Activated T-helper 1 cell treated with anti-CD3 and anti-CD28 coated beads, Interleukin-12 subunit alpha, Interleukin-12 subunit beta, Interleukin-2, Interleukin-4 antibody, amounts not matched to agents 30 ng/mL and 10 ng/mL and 1 ng/mL, durations not matched to agents 14 hours and 24 hours and 36 hours (primary cell): ENCODE results near the gene CD59. TPM values are rescaled to one million over a fixed set of nuclear protein-coding genes. Genes with fewer than 3 reads are reported as not detected.
"Not testable (repeated sequence)": the region's sequence is repeated elsewhere in the genome, so short reads cannot be mapped to it uniquely, and the experiment has no call there.

Experiments used
- DNase-seq: peaks from one replicate; pipeline ENCODE4 v3.0.0; 2021; ENCODE audit warnings: low spot score
- H3K27ac Mint-ChIP-seq: one replicate; pipeline ENCODE4 v1.8.0; 2021; ENCODE audit warnings: mild to moderate bottlenecking, mixed read lengths
- H3K27me3 Mint-ChIP-seq: one replicate; pipeline ENCODE4 v1.8.0; 2022; ENCODE audit warnings: mild to moderate bottlenecking, moderate library complexity, mixed read lengths; ENCODE audit not compliant: insufficient read depth
- H3K36me3 Mint-ChIP-seq: one replicate; pipeline ENCODE4 v1.8.0; 2021; ENCODE audit warnings: low read depth, mixed read lengths
- H3K4me1 Mint-ChIP-seq: one replicate; pipeline ENCODE4 v1.8.0; 2021; ENCODE audit warnings: low read depth, mixed read lengths
- H3K4me3 Mint-ChIP-seq: one replicate; pipeline ENCODE4 v1.8.0; 2021; ENCODE audit warnings: mild to moderate bottlenecking, moderate library complexity, mixed read lengths
- H3K9me3 Mint-ChIP-seq: one replicate; pipeline ENCODE4 v1.8.0; 2021; ENCODE audit warnings: mixed read lengths
- intact Hi-C: fragments of 100-400 bp; cut with micrococcal nuclease; formaldehyde crosslinking; loops from one replicate; pipeline ENCODE4 v1.15.1; 2024
- total RNA-seq: library from RNA; stranded (reverse); gene quantifications from 2 replicates; pipeline ENCODE4 v1.2.3, GENCODE V29; 2022

CD59 gene
- total RNA-seq, 1 donor from 2014 or later, result 143 TPM

DNA sequence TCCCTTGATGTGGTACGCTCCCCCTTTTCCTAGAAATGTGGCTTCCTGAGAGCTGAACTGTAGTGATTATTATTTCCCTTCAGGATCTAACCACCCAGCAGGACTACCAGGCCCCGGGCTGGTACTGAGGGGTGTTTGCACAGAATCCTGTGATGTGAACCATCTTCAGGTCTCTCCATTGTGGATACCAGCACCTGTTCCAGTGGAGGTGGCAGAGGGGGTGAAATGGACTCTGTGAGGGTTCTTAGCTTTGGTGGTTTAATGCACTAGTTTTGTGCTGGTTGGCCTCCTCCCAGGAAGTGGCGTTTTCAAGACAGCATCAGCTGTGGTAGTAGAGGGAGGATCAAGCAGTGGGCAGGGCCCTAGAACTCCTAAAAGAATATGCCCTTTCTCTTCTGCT is 54.2 kb downstream of the CD59 start:
- H3K36me3 Mint-ChIP-seq, result no peaks in the 10 kb centered on the region
- peaks cover 4% of the 10 kb centered on the region for H3K9me3 Mint-ChIP-seq
- H3K27me3 Mint-ChIP-seq, result peaks cover 33% of the 10 kb centered on the region
- H3K4me3 Mint-ChIP-seq, result no peak overlapping the region
- intact Hi-C loops, result no loop called here
- no peaks in the 10 kb centered on the region for H3K4me1 Mint-ChIP-seq
- H3K27ac Mint-ChIP-seq, result no peak overlapping the region
- DNase-seq, result no peak

DNA sequence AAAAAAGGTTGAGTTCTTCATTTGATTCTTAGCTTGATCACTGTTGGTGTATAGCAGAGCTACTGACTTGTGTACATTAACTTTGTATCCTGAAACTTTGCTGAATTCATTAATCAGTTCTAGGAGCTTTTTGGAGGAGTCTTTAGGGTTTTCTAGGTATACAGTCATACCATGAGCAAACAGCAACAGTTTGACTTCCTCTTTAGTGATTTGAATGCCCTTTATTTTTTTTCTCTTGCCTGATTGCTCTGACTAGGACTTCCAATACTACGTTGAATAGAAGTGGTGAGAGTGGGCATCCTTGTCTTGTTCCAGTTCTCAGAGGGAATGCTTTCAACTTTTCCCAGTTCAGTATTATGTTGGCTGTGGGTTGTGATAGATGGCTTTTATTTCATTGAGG is 57.6 kb downstream of the CD59 start:
- H3K27ac Mint-ChIP-seq, H3K4me3 Mint-ChIP-seq, H3K9me3 Mint-ChIP-seq, intact Hi-C loops, H3K4me1 Mint-ChIP-seq, DNase-seq, H3K36me3 Mint-ChIP-seq: not testable (repeated sequence)
- H3K27me3 Mint-ChIP-seq, result peaks cover 25% of the 10 kb centered on the region

DNA sequence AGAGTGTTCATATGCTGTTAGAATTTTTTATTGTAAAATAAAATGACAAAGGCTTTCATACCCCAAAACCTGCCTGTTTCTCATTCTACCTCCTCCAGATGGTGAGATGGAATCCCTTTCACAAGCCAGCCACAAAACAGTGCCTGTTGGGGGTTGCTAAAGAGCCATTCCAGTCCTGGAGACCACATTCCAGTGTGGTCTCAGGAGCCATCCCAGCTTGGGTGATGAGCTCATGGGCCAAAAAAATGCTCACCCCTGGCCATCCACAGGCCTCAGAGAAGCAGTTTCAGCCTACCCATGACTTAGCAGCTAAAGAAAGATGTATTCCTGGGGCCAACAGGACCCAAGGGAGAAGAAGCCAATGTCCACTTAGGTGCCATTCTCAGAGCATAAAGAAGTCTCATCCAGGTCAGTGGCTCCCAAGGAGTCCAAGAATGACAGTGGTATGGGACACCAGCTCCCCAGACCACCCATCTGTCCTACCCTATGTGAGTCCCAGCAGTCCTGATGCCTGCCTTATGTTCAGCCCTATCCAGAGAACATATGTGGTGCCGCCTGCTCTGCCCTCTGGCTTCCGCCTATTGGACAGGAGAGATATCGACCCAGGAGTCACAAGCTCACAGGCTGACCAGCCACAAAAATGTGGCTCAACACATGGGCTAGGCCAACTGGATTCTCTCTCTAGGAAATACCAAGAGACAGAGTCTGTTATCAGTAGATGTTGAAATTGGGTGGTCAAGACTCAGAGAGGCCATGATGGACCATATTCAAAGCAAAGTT is 62.0 kb downstream of the CD59 start:
- Mint-ChIP-seq H3K36me3 (no peaks in the 10 kb centered on the region), H3K4me1 (peaks cover 8% of the 10 kb centered on the region), H3K27me3 (peaks cover 28% of the 10 kb centered on the region), H3K4me3 (no peak overlapping the region), H3K27ac (no peak overlapping the region), H3K9me3 (peaks cover 4% of the 10 kb centered on the region)
- intact Hi-C loops, result no loop called here
- no peak for DNase-seq

DNA sequence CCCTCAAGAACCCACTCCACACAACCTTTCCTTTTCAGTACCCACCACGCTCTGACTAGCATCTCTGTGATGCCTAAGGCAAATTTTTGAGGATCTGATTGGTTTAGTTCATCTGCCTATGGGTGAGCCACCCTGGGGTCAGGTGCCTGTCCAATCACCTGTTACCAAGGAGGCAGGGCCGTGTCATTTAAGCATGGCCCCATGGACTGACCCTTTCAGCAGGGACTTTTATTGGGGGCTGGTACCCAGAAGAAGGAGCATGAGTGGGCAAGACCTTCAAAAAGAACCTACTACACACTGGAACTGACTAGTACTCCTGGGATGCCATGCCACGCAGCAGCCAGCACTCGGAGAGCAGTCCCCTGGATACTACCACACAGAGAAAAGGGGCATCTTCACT is 64.0 kb downstream of the CD59 start:
- Mint-ChIP-seq H3K27ac (peak overlapping the region; percentile 6), H3K9me3 (peaks cover 2% of the 10 kb centered on the region), H3K4me3 (no peak overlapping the region), H3K4me1 (peaks cover 8% of the 10 kb centered on the region), H3K27me3 (peaks cover 19% of the 10 kb centered on the region), H3K36me3 (no peaks in the 10 kb centered on the region)
- DNase-seq, result no peak
- intact Hi-C loops, result no loop called here

DNA sequence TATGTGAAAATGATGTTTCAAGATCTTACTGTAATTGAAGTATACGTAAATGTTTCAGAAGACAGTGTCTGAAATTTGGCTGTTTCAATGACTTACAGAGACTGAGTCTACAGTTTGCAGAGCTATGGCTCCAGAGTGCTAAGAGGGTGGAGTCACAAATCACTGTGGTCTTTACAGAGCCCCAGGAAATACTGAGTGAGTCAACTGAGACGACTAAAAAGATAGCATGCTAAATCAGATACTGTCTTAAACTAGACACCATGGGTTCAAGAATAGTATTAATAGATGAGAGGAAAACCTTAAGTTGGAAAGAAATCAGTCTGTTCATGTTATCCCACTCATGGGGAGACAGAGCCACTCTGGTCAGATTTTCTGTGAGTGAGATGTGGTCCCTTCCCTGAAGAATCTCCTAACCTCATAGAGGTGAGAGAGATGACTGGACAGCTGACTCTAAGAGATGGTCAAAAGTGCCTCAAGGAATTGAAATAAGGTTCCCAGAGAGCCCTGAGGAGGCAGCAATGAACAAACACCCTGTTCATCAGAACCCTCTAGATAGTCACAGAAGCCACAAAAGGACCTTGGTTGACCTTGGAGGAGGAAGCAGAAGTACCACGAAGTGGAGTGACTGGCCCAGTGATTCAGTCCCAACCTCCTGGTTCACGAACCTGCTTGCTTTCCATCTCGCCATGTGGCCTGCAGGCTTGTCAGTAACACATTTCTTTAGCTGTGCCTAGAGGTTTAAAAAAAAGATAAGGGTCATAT is 65.8 kb downstream of the CD59 start:
- Mint-ChIP-seq H3K27ac (no peak overlapping the region), H3K27me3 (peaks cover 22% of the 10 kb centered on the region), H3K4me3 (no peak overlapping the region), H3K36me3 (no peaks in the 10 kb centered on the region), H3K4me1 (peaks cover 8% of the 10 kb centered on the region), H3K9me3 (no peaks in the 10 kb centered on the region)
- DNase-seq, result no peak
- intact Hi-C loops, result no loop called here

DNA sequence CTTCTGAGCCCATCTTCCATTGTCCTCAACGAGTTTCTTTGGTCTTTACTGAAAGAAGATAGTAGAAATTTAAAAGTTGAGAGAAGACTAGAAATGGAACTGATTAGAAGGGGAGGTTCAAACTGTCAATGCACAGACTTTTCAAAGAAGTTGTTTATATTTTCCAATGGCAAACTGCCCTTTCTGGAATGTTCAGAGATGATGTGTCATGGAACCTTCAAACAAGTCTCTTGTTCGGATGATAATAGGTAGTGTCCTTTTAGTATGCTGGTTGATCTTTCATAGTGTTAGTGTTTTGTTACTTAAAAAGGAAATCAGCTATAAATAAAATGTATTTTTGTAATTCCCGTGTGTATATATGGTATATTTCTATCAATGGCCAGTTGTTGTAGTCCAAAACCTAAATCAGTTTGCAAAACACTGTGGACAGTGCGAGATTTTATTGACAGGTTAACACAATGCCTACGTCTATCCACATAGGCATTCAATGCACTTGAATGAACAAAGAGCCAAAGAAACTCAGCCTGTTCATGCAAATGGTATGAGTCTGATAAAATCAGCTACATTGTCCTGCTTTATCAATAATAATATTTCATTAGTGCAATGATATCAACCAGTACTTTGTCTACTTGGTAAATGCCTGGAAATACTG is 66.5 kb downstream of the CD59 start:
- Mint-ChIP-seq H3K27me3 (peaks cover 26% of the 10 kb centered on the region), H3K36me3 (no peaks in the 10 kb centered on the region), H3K4me3 (no peak overlapping the region), H3K9me3 (no peaks in the 10 kb centered on the region), H3K27ac (no peak overlapping the region), H3K4me1 (peaks cover 8% of the 10 kb centered on the region)
- no peak for DNase-seq
- intact Hi-C loops, result no loop called here

DNA sequence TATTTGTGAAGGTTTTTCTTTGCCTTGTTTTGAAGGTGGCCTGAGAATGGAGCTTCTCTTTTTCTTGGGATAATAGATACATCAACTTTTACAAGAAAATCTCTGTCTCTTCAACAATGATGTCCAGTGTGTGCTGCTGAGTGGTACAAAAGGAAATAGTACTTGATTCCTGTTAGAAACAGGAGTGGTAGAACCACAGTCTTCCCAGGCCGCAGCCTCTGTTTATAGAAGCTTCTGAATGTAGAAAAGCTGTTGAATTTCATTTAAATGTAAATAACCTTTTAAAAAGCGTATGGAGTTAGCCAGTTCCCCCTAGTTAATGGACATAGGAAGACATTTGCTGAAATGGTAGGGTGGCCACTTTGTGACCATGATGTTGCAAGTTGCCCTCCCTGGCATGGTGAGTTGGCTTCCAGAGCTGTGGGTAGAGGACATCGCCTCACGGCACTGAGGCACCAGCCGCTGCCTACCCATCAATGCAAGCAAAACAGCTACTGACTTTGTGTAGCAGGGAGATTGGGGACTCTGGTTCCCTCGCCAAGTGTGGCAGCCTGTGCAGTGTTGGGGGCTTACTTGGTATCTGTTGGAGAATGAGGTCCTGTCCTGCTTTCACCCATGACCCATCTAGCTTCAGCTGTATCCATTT is 67.1 kb downstream of the CD59 start:
- Mint-ChIP-seq H3K4me3 (no peak overlapping the region), H3K4me1 (peaks cover 8% of the 10 kb centered on the region), H3K36me3 (no peaks in the 10 kb centered on the region), H3K27me3 (peaks cover 32% of the 10 kb centered on the region), H3K27ac (no peak overlapping the region), H3K9me3 (no peaks in the 10 kb centered on the region)
- DNase-seq, result no peak
- intact Hi-C loops, result no loop called here

DNA sequence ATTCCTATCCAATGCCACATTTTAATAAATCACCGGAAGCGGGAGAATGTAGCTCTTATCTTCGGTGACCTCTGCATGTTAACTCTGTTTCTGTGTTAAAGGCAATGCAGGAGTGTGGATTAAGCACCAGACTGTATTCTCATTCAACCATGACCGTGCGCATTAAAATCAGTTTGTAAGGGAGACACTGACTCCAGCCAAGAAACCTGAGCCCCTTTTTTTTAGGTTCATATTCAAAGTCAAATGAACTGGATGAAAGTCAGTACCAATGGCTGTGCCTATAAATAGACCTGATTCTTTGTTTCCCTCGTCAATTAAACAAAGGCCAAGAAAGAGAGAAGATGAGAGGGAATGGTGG is 67.8 kb downstream of the CD59 start:
- intact Hi-C loops, result no loop called here
- H3K27me3 Mint-ChIP-seq, result peaks cover 32% of the 10 kb centered on the region
- no peak overlapping the region for H3K4me3 Mint-ChIP-seq
- no peaks in the 10 kb centered on the region for H3K36me3 Mint-ChIP-seq
- no peak for DNase-seq
- H3K4me1 Mint-ChIP-seq, result peaks cover 8% of the 10 kb centered on the region
- H3K9me3 Mint-ChIP-seq, result no peaks in the 10 kb centered on the region
- H3K27ac Mint-ChIP-seq, result no peak overlapping the region

DNA sequence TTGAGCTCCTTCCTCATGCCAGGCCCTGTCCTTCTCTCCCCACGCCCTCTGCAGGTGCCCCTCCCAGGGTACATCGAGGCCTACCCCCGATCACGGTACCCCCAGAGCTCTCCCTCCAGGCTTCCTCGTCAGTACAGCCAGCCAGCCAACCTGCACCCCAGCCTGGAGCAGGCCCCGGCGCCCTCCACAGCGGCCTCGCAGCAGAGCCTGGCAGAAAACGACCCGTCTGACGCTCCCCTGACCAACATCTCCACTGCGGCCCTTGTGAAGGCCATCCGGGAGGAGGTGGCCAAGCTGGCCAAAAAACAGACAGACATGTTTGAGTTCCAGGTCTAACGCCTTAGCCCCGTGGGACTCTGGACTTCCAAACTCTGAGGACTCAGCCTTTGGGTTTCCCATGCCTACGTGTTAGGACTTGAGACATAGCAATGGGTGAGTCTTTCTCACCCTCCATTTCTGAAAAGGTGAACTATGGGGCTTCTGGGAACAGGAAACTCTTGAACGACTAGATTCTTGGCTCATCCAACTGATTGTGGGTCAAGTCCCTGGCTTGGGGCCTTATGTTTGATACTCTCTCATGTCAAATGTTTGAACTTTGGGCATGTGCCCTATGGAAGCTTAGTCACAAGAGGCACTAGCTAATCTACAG is 68.3 kb downstream of the CD59 start:
- intact Hi-C loops, result no loop called here
- no peaks in the 10 kb centered on the region for H3K36me3 Mint-ChIP-seq
- no peak for DNase-seq
- H3K27ac Mint-ChIP-seq, result no peak overlapping the region
- H3K4me1 Mint-ChIP-seq, result peaks cover 8% of the 10 kb centered on the region
- H3K27me3 Mint-ChIP-seq, result peaks cover 28% of the 10 kb centered on the region
- H3K9me3 Mint-ChIP-seq, result no peaks in the 10 kb centered on the region
- no peak overlapping the region for H3K4me3 Mint-ChIP-seq

DNA sequence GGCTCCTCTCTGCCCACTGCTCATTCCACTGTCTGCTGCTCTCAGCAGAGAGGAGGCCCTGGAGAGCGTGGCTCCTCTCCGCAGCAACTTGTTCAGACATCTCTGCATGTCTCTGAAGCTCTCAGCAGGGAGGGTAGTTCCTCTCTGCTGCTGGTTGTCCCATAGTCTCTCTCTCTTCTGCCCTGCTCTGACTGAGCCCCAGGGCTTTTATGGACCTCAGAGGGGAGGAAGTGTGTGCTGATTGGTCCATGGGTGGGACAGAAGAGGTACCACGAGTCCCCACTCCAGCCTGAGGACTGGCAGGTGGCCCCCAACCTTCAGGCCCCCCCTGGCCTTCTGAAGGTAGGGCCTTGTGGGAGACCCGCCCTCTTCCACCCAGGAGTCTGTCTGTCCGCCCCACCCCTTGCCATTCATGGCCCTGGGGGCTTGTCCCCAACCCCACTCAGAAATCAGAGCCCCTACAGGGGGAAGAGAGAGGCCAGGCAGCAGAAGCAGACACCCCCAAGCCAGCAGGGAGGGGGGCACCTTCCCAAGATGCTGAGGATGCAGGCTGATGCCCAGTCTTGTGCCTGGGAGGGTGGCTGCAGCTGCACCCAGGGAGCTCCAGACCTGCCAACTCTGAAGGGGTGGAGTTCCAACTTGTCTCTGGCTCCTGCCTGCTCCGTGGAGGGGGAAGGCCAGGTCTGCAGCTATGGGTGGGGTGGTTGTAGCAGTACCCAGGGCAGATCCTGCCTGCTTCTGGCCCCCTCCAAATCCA is 70.7 kb downstream of the CD59 start:
- peaks cover 6% of the 10 kb centered on the region for H3K4me1 Mint-ChIP-seq
- H3K27me3 Mint-ChIP-seq, result peaks cover 21% of the 10 kb centered on the region
- H3K9me3 Mint-ChIP-seq, result no peaks in the 10 kb centered on the region
- intact Hi-C loops, result no loop called here
- DNase-seq, result no peak
- H3K4me3 Mint-ChIP-seq, result no peak overlapping the region
- H3K27ac Mint-ChIP-seq, result no peak overlapping the region
- no peaks in the 10 kb centered on the region for H3K36me3 Mint-ChIP-seq

DNA sequence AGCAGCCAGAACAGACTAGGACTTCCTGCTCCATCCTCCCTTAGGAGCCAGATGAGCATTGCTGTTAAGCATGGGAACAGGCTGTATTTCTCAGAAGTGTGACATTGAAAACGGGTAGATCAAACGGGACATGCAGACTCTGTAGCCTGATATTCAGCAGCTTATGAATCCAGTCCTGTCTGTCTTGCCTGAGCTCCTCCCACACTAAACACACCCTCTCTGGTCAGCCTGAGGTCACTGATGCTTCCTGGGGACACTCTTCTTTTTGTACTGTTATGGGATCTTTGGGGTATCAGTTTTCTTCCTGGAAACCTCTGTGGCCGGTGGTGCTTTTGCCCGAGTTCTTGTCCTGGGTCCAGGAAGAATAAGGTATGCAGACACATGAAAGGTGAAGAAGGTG is 71.4 kb downstream of the CD59 start:
- Mint-ChIP-seq H3K36me3 (no peaks in the 10 kb centered on the region), H3K27me3 (peaks cover 16% of the 10 kb centered on the region), H3K9me3 (no peaks in the 10 kb centered on the region), H3K4me3 (no peak overlapping the region), H3K27ac (no peak overlapping the region), H3K4me1 (no peaks in the 10 kb centered on the region)
- intact Hi-C loops, result no loop called here
- no peak for DNase-seq

DNA sequence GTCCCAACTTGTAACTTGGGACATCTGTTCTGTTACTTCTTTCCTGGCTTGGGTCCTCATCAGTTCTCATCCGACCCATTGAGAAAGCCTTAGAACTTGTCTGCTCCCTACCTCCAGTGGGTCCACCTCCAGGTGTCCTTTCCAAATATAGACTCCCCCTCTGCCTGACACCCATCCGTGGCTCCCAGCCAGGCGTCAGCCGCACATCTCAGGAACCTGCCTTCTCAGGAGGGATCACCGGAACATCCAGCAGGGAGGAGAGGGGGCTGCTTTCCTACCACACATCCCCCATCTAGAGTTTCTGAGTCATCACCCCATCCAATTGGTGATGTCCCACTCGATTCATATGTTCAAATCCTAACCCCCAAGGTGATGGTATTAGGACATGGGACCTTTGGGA is 72.1 kb downstream of the CD59 start:
- H3K9me3 Mint-ChIP-seq, result no peaks in the 10 kb centered on the region
- no peak for DNase-seq
- no peaks in the 10 kb centered on the region for H3K4me1 Mint-ChIP-seq
- H3K36me3 Mint-ChIP-seq, result no peaks in the 10 kb centered on the region
- peaks cover 12% of the 10 kb centered on the region for H3K27me3 Mint-ChIP-seq
- intact Hi-C loops, result no loop called here
- H3K27ac Mint-ChIP-seq, result no peak overlapping the region
- no peak overlapping the region for H3K4me3 Mint-ChIP-seq
